Epithelial cell of proximal tubule (primary cell): Measurements from ENCODE around the gene GULP1. TPM values are rescaled to one million over a fixed set of nuclear protein-coding genes. Genes with fewer than 3 reads are reported as not detected.
"Not testable (repeated sequence)": the region's sequence is repeated elsewhere in the genome, so short reads cannot be mapped to it uniquely, and the experiment has no call there.

Experiments
- DNase-seq: peaks from one replicate; pipeline ENCODE4 v3.0.0-alpha.2; 2011; ENCODE audit warnings: low read depth
- H3K4me3 ChIP-seq: 2 replicates; pipeline ENCODE4 v1.5.1; 2011; ENCODE audit warnings: low read depth, mild to moderate bottlenecking, low read length
- total RNA-seq: library from RNA; depleted of rRNA; stranded (reverse); fragments of >200 nt; gene quantifications from 2 replicates; pipeline ENCODE4 v1.2.3, GENCODE V29; 2015
- TF ChIP-seq, protein P1 (sequence below): conservative IDR thresholded peaks from 2 replicates; pipeline ENCODE4 v1.5.1; 2012; ENCODE audit warnings: low read depth, mild to moderate bottlenecking, low read length

GULP1 gene
- total RNA-seq, 1 donor from 2014 or later = 66.1 TPM

DNA sequence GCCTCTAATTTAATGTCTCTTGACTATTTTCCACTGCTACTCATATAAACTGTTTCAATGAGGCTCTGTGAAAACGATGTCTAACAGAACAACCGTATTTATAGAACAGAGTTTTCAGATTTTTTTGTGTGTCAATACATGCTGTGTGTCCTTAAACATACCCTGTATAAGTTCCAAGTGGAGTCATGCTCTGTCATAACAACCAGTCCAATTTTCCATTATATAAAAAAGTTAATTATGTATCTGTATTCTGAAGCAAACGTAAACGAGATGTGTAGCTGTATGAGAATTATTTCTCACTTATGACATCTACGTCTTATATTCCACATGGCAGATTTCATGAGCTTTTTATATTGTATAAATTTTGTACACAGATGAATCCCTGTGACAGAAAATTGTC is 13.9 kb upstream of the GULP1 start:
- no peak for DNase-seq
- H3K4me3 ChIP-seq = no peak overlapping the region
- TF ChIP-seq, protein P1, sequence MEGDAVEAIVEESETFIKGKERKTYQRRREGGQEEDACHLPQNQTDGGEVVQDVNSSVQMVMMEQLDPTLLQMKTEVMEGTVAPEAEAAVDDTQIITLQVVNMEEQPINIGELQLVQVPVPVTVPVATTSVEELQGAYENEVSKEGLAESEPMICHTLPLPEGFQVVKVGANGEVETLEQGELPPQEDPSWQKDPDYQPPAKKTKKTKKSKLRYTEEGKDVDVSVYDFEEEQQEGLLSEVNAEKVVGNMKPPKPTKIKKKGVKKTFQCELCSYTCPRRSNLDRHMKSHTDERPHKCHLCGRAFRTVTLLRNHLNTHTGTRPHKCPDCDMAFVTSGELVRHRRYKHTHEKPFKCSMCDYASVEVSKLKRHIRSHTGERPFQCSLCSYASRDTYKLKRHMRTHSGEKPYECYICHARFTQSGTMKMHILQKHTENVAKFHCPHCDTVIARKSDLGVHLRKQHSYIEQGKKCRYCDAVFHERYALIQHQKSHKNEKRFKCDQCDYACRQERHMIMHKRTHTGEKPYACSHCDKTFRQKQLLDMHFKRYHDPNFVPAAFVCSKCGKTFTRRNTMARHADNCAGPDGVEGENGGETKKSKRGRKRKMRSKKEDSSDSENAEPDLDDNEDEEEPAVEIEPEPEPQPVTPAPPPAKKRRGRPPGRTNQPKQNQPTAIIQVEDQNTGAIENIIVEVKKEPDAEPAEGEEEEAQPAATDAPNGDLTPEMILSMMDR = no peak

DNA sequence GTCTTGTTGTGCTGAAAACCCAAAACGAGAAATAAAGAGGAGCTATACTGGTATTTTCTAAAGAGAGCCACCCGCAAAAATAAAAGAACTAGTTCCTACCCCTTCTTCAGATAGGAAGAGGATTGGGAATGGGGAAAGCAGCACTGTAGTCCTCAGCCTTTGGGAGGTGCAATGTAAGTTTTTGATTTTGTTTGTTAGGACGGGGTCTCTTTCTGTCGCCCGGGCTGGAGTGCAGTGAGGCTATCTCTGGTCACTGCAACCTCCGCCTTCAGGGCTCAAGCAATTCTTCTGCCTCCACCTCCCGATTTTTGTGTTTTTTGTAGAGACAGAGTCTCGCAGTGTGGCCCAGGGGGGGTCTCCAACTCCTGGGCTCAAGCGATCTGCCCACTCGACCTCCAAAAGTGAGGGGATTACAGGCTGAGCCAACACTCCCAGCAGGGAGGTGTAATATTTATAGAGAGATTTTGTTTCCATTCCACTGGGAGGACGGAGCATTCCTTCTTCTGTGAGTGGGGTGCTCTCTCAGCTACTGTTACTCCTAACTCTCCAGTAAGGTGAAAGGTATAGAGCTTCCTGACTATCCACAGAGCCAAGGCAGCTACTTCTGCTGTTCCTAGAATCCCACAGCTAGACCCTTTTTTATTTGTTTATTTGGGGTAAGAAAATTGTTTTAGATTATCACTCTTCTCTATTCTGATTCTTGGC is 13.1 kb upstream of the GULP1 start:
- no peak overlapping the region for H3K4me3 ChIP-seq
- DNase-seq = no peak
- TF ChIP-seq, protein P1 = no peak

DNA sequence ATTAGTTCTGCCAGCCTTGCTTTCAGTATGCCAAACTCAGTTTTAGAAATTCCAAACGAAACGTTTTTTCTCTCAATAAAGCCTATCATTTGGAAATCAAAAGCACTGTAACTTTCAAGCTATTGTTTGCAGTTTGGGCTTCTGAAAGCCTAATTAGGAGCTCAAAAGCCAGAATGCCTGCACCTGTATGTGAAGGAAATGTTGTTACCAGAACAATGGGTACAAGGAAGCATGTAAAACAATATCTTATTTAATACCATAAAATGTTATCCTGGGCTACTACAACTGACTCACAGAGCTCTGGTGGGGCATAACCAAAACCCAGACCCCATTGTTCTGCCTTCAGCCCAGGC is 12.6 kb upstream of the GULP1 start:
- TF ChIP-seq, protein P1 = no peak
- H3K4me3 ChIP-seq = no peak overlapping the region
- no peak for DNase-seq

DNA sequence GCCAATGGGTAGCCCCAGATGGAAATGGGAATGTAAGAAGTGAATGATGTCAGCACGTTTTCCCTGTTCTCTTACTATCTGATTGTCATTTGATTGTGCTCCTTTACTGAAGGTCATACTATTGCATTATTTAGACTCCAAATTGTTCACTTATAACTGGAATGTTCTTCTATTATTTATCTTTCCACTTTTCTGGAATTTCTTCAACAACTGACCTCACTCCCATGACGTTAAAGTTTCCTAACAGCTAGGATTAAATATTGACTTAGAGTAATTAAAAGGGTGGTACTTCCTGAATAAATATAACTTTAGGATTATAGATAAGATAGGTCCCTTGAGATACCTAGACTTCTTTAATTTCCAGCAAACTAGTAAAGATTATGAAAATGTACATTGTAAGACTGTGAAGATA is 10.9 kb upstream of the GULP1 start:
- DNase-seq = no peak
- TF ChIP-seq, protein P1 = no peak
- H3K4me3 ChIP-seq = no peak overlapping the region

DNA sequence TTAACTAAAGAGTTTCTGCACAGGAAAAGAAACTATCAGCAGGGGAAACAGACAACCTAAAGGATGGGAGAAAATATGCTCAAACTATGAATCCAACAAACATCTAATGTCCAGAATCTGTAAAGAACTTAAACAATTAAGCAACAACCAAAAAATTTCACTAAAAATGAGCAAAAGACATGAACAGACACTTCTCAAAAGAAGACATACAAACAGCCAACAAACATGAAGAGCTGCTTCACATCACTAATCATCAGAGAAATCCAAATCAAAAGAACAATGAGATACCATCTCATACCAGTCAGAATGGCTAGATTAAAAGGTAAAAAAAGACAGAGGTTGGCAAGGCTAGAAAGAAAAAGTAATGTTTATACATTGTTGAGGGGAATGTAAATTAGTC is 8.8 kb upstream of the GULP1 start:
- TF ChIP-seq, protein P1 = no peak
- DNase-seq = no peak
- H3K4me3 ChIP-seq = no peak overlapping the region

DNA sequence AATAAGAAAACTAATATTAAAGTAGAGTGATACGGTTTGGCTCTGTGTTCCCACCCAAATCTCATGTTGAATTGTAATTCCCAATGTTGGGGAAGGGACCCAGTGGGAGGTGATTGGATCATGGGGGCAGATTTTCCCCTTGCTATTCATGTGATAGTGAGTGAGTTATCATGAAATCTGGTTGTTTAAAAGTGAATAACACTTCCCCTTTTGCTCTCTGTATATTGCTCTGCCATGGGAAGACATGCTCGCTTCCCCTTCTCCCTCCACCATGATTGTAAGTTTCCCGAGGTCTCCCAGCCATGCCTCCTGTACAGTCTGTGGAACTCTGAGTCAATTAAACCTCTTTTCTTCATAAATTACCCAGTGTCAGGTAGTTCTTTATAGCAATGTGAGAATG is 7.4 kb upstream of the GULP1 start:
- not testable (repeated sequence) for DNase-seq

DNA sequence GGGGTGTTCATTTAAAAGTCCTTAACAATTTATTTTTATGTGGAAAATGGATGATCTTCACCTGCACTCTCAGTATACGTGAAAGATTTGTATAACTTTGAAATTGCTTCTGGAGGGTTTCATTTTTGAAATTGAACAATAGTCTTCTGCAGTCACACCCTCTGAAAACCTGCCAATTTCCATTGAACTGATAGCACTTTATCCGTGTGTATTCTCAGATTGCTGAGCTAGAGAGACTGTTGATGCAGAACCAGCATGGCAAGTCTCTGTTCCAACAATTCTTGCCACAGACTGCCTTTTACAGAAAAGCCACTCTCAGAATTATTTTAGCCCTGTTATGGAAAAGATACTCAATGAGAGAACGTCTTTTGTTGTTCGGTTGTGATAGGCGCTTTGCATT is 6.6 kb upstream of the GULP1 start:
- no peak overlapping the region for H3K4me3 ChIP-seq
- TF ChIP-seq, protein P1 = no peak
- no peak for DNase-seq

More for the DNA sequence above, 7.4 kb upstream of the GULP1 start:
- H3K4me3 ChIP-seq = not testable (repeated sequence)
